HepG2 (cell line): ENCODE results near the gene CLTA. TPM values are rescaled to one million over a fixed set of nuclear protein-coding genes. Genes with fewer than 3 reads are reported as not detected.

Source experiments
- ATF1 ChIP-seq: IDR thresholded peaks from 2 replicates; pipeline ENCODE4 v1.6.1; 2016; ENCODE audit warnings: mild to moderate bottlenecking, control low read depth
- CBX1 ChIP-seq: IDR thresholded peaks from one replicate; pipeline ENCODE4 v1.6.1; 2016; ENCODE audit warnings: antibody characterized with exemption, low read depth
- EHMT2 ChIP-seq: fragments of 200-600 bp; sonication (generic); IDR thresholded peaks from 2 replicates; pipeline ENCODE4 v1.7.0; 2017; ENCODE audit warnings: antibody characterized with exemption, low read depth, low read length, borderline replicate concordance
- ESRRA ChIP-seq: sonication (generic); formaldehyde crosslinking; IDR thresholded peaks from 2 replicates; pipeline ENCODE4 v1.5.1; 2020; ENCODE audit warnings: mild to moderate bottlenecking, low read depth, missing genetic modification reagents
- GMEB1 ChIP-seq: sonication (generic); formaldehyde crosslinking; IDR thresholded peaks from 2 replicates; pipeline ENCODE4 v1.5.1; 2020; ENCODE audit warnings: missing genetic modification reagents, mild to moderate bottlenecking, borderline replicate concordance
- MIER3 ChIP-seq: IDR thresholded peaks from 2 replicates; pipeline ENCODE4 v1.6.1; 2016; ENCODE audit warnings: missing compliant biosample characterization, borderline replicate concordance
- RXRB ChIP-seq: IDR thresholded peaks from 2 replicates; pipeline ENCODE4 v1.6.1; 2016; ENCODE audit warnings: borderline replicate concordance, missing genetic modification reagents, missing compliant biosample characterization
- SP5 ChIP-seq: IDR thresholded peaks from 2 replicates; pipeline ENCODE4 v1.6.1; 2016; ENCODE audit warnings: low read depth, borderline replicate concordance
- TOE1 ChIP-seq: sonication (generic); formaldehyde crosslinking; IDR thresholded peaks from 2 replicates; pipeline ENCODE4 v1.4.0; 2020; ENCODE audit warnings: mild to moderate bottlenecking, missing genetic modification reagents
- YEATS2 ChIP-seq: sonication (generic); formaldehyde crosslinking; IDR thresholded peaks from 2 replicates; pipeline ENCODE4 v1.4.0; 2020; ENCODE audit warnings: missing genetic modification reagents, borderline replicate concordance
- ZBTB7B ChIP-seq: sonication (generic); formaldehyde crosslinking; IDR thresholded peaks from 2 replicates; pipeline ENCODE4 v1.4.0; 2020; ENCODE audit warnings: missing genetic modification reagents
- polyA plus RNA-seq, 8 experiments: library from polyadenylated mRNA; depleted of rRNA in 3 of 8; stranded (reverse) in 7 of 8; unstranded in 1 of 8; fragments of >200 nt; fragmentation: Illumina TruSeq in 4 of 8; extraction: Trizol in 4 of 8; gene quantifications; 2 replicates each; pipeline versions ENCODE4 v1.2.1 to v1.2.3, GENCODE V29; 2011 to 2016; ENCODE audit warnings: low read depth in 4 of 8, missing spikeins in 1 of 8, mixed read lengths in 1 of 8; ENCODE audit not compliant: insufficient read depth in 1 of 8
- total RNA-seq, 5 experiments: library from RNA; depleted of rRNA; stranded (reverse); fragments of >200 nt; fragmentation: Illumina TruSeq; extraction: Trizol; gene quantifications; 2 replicates each; pipeline ENCODE4 v1.2.3, GENCODE V29; 2016; ENCODE audit warnings: low read depth in 1 of 5
- TF ChIP-seq, protein P1 (sequence below): sonication (generic); formaldehyde crosslinking; IDR thresholded peaks from 2 replicates; pipeline ENCODE4 v1.5.0; 2020; ENCODE audit warnings: mild to moderate bottlenecking, missing genetic modification reagents, borderline replicate concordance
- TF ChIP-seq, protein P2 (sequence below): sonication (generic); formaldehyde crosslinking; IDR thresholded peaks from 2 replicates; pipeline ENCODE4 v1.4.0; 2020; ENCODE audit warnings: mild to moderate bottlenecking, missing genetic modification reagents, borderline replicate concordance
- TF ChIP-seq, protein P3 (sequence below): sonication (generic); formaldehyde crosslinking; IDR thresholded peaks from 2 replicates; pipeline ENCODE4 v1.4.0; 2020; ENCODE audit warnings: missing genetic modification reagents

CLTA gene
- total and polyA plus RNA-seq, 2 of the 13 experiments (the other 11 are each of a cell fraction or from before 2014, with no cell fraction given), result 143 to 222 TPM

DNA sequence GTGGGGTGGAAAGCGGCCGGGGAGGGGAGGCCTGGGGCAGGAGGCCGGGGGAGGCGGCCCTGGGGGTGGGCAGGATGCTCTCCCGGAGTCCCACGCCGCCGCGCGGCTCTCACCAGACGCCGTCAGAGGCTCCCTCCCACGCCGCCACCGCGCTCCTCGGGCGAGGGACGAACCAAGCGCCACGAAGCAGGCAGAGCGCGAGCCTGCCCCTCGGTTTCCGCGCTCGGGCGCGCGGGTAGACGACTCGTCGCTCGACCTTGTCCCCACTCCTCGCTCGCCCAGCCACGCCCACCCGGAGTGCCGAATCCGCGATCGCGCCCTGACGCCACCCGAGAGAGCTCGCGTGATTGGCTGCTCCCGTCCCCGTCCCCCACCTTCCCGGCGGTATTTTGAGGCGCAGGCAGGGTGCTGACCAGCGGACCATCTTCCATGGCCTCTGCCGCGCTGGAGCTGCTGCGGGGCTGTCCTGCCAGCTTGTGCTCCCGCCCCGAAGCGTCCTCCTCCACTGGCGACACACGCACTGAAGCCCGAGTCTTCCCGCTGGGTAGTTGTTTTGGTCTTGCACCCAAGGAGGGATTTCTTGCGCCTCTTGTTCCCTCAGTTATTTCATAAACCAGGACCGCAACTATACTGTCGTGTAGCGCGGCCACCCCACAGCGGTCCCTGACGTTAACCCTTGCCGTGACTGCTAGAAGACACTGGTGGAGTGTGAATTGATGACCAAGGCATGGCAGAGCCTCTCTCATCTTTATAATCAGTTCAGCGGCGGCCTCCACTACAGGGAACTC, 67.7 kb downstream of the CLTA start, which contains the start of gene GNE (continued):
- TF ChIP-seq, protein P1, sequence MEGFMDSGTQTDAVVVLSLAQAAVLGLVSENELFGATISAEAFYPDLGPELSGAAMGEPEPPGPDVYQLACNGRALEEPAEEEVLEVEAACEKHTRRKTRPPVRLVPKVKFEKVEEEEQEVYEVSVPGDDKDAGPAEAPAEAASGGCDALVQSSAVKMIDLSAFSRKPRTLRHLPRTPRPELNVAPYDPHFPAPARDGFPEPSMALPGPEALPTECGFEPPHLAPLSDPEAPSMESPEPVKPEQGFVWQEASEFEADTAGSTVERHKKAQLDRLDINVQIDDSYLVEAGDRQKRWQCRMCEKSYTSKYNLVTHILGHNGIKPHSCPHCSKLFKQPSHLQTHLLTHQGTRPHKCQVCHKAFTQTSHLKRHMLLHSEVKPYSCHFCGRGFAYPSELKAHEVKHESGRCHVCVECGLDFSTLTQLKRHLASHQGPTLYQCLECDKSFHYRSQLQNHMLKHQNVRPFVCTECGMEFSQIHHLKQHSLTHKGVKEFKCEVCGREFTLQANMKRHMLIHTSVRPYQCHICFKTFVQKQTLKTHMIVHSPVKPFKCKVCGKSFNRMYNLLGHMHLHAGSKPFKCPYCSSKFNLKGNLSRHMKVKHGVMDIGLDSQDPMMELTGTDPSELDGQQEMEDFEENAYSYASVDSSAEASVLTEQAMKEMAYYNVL (CRISPR knock-in tag), result 0 out of 2 replicates have a peak, but pooled peaks have one; percentile 35
- TF ChIP-seq ZBTB7B (CRISPR knock-in tag), result peak; percentile 47; the same call in 1 of the 2 replicates
- TF ChIP-seq YEATS2, result peak; percentile 87
- TF ChIP-seq CBX1, result peak; percentile 91
- TF ChIP-seq, protein P2, sequence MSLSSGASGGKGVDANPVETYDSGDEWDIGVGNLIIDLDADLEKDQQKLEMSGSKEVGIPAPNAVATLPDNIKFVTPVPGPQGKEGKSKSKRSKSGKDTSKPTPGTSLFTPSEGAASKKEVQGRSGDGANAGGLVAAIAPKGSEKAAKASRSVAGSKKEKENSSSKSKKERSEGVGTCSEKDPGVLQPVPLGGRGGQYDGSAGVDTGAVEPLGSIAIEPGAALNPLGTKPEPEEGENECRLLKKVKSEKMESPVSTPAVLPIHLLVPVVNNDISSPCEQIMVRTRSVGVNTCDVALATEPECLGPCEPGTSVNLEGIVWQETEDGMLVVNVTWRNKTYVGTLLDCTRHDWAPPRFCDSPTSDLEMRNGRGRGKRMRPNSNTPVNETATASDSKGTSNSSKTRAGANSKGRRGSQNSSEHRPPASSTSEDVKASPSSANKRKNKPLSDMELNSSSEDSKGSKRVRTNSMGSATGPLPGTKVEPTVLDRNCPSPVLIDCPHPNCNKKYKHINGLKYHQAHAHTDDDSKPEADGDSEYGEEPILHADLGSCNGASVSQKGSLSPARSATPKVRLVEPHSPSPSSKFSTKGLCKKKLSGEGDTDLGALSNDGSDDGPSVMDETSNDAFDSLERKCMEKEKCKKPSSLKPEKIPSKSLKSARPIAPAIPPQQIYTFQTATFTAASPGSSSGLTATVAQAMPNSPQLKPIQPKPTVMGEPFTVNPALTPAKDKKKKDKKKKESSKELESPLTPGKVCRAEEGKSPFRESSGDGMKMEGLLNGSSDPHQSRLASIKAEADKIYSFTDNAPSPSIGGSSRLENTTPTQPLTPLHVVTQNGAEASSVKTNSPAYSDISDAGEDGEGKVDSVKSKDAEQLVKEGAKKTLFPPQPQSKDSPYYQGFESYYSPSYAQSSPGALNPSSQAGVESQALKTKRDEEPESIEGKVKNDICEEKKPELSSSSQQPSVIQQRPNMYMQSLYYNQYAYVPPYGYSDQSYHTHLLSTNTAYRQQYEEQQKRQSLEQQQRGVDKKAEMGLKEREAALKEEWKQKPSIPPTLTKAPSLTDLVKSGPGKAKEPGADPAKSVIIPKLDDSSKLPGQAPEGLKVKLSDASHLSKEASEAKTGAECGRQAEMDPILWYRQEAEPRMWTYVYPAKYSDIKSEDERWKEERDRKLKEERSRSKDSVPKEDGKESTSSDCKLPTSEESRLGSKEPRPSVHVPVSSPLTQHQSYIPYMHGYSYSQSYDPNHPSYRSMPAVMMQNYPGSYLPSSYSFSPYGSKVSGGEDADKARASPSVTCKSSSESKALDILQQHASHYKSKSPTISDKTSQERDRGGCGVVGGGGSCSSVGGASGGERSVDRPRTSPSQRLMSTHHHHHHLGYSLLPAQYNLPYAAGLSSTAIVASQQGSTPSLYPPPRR (CRISPR knock-in tag), result 0 out of 2 replicates have a peak, but pooled peaks have one; percentile 28
- TF ChIP-seq, protein P3, sequence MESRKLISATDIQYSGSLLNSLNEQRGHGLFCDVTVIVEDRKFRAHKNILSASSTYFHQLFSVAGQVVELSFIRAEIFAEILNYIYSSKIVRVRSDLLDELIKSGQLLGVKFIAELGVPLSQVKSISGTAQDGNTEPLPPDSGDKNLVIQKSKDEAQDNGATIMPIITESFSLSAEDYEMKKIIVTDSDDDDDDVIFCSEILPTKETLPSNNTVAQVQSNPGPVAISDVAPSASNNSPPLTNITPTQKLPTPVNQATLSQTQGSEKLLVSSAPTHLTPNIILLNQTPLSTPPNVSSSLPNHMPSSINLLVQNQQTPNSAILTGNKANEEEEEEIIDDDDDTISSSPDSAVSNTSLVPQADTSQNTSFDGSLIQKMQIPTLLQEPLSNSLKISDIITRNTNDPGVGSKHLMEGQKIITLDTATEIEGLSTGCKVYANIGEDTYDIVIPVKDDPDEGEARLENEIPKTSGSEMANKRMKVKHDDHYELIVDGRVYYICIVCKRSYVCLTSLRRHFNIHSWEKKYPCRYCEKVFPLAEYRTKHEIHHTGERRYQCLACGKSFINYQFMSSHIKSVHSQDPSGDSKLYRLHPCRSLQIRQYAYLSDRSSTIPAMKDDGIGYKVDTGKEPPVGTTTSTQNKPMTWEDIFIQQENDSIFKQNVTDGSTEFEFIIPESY, result 0 out of 2 replicates have a peak, but pooled peaks have one; percentile 39
- no peak for TF ChIP-seq RXRB (CRISPR knock-in tag)
- no peak for TF ChIP-seq EHMT2
- peak; percentile 91 for TF ChIP-seq GMEB1 (CRISPR knock-in tag)
- no peak for TF ChIP-seq ESRRA (CRISPR knock-in tag)
- TF ChIP-seq TOE1 (CRISPR knock-in tag), result no peak
- TF ChIP-seq ATF1 (CRISPR knock-in tag), result peak; percentile 72; the same call in 1 of the 2 replicates
- peak; percentile 73 for TF ChIP-seq MIER3 (CRISPR knock-in tag)
- TF ChIP-seq SP5 (CRISPR knock-in tag), result peak; percentile 93
